Heart left ventricle (tissue), 16 donors: ENCODE measurements around the gene RGP1. TPM values are rescaled to one million over a fixed set of nuclear protein-coding genes. Genes with fewer than 3 reads are reported as not detected.

Experiments
- ATAC-seq, 4 donors: fragments of 200-7000 bp; cut with Tn5 transposase; one replicate each; pipeline ENCODE4 v1.9.1; 2020 to 2022; ENCODE audit warnings: moderate library complexity in 4 of 4, mild to moderate bottlenecking in 3 of 4, moderate number of reproducible peaks in 1 of 4
- DNase-seq, 5 donors: peaks; one replicate each; pipeline ENCODE4 v3.0.0-alpha.2; 2020
- H3K27ac ChIP-seq, 12 donors: fragments of 200-600 bp; sonication (generic) in 4 of 12; one replicate each; pipeline versions ENCODE4 v1.5.0 to v1.8.0; 2016 to 2022; ENCODE audit warnings: mild to moderate bottlenecking in 2 of 12
- H3K27me3 ChIP-seq, 9 donors: fragments of 200-600 bp; sonication (generic) in 2 of 9; one replicate each; pipeline versions ENCODE4 v1.5.1 to v1.8.0; 2016 to 2022; ENCODE audit warnings: mild to moderate bottlenecking in 3 of 9
- H3K36me3 ChIP-seq, 9 donors: fragments of 200-600 bp; sonication (generic) in 2 of 9; one replicate each; pipeline versions ENCODE4 v1.5.0 to v1.8.0; 2018 to 2022; ENCODE audit warnings: mild to moderate bottlenecking in 2 of 9
- H3K4me1 ChIP-seq, 12 donors: fragments of 200-600 bp; sonication (generic) in 4 of 12; one replicate each; pipeline versions ENCODE4 v1.5.0 to v1.8.0; 2016 to 2022; ENCODE audit warnings: mild to moderate bottlenecking in 3 of 12
- H3K4me3 ChIP-seq, 12 donors: fragments of 200-600 bp; sonication (generic) in 4 of 12; one replicate each; pipeline versions ENCODE4 v1.5.0 to v1.8.0; 2017 to 2022; ENCODE audit warnings: mild to moderate bottlenecking in 9 of 12, moderate library complexity in 4 of 12
- H3K9me3 ChIP-seq, 12 donors: fragments of 200-600 bp; sonication (generic) in 4 of 12; one replicate each; pipeline versions ENCODE4 v1.5.0 to v1.8.0; 2016 to 2022; ENCODE audit warnings: mild to moderate bottlenecking in 1 of 12
- CTCF ChIP-seq, 12 donors: fragments of 200-600 bp; sonication (generic) in 4 of 12; IDR thresholded peaks; one replicate each; pipeline versions ENCODE4 v1.5.0 to v1.8.0; 2018 to 2022; ENCODE audit warnings: antibody characterized with exemption in 12 of 12, mild to moderate bottlenecking in 5 of 12
- POLR2A ChIP-seq, 2 donors: fragments of 450-650 bp; IDR thresholded peaks; one replicate each; pipeline ENCODE4 v1.6.1; 2017; ENCODE audit warnings: antibody characterized with exemption in 2 of 2, mild to moderate bottlenecking in 2 of 2, moderate library complexity in 2 of 2
- WGBS, 4 donors: extraction: QIAGEN DNeasy Blood & Tissue Kit in 2 of 4; methylation state at CpG; one replicate each; pipeline versions ENCODE4 v1.1.5 to v1.1.7; 2013 to 2018; 5-methylcytosine and 5-hydroxymethylcytosine counted together
- intact Hi-C, 10 donors: fragments of 100-400 bp; cut with DNase I; formaldehyde crosslinking; loops; one replicate each; pipeline versions ENCODE4 v1.11.1 to v1.14.2; 2022
- polyA plus RNA-seq, 2 donors: library from polyadenylated mRNA; stranded (reverse); fragments of 200-250 nt; gene quantifications; one replicate each; pipeline ENCODE4 v1.2.3, GENCODE V29; 2013
- total RNA-seq, 9 donors: library from RNA; depleted of rRNA in 2 of 9; stranded (reverse); fragments of >200 nt in 2 of 9; fragmentation: NEBNext Ultra II Directional in 3 of 9; extraction: Animal tissue kit (Norgen Biotek cat#: 25700) in 3 of 9; gene quantifications; one replicate each; pipeline versions ENCODE4 v1.1.0 to v1.2.4, GENCODE V29; 2016 to 2023
- donor health status: ischemic (EF 13 %, LVEDD 7.1; RV severe dilation, severe dysfunction).
- donor health status: healthy with polysubstance abuse.
- donor health status: DM: no; HTN: yes; CAD: no.
- donor health status: DM: no; HTN: no; CAD: no.
- donor health status: ischemic (EF 25% LVEDD 6.9; RV normal size, moderate dysfunction).
- donor health status: ischemic (EF 25% LVEDD 5.7; RV mildly dilated, moderate dysfunction).
- donor health status: healthy.
- donor health status: DM: yes; HTN: yes; CAD: no.
- donor health status: ischemic (EF 35%, LVEDD 5.7; RV mildly dilated, moderate dysfunction).
- donor health status: nonischemic (EF 11% LVEDD 7.7; RV severe dilation, severe dysfunction).
- donor health status: DM: yes; HTN: yes; CAD: no.
- donor health status: PGD.
- donor health status: ischemic (EF 29% LVEDD 5.4; RV normal size, mild dysfunction).
- donor health status: nonischemic (EF 23%, LVEDD 6.1; RV moderate dilation, normal function).

RGP1 gene
- total and polyA plus RNA-seq, 11 donors: 14.7 to 38.8 (median 30.7) TPM

- Histone ChIP-seq H3K4me3 (no peak overlapping the region), H3K4me1 (peaks cover 0 to 19% (median 0%) of the 10 kb centered on the region in 12 donors), H3K36me3 (peaks cover 13 to 100% (median 98%) of the 10 kb centered on the region in 9 donors), H3K9me3 (no peaks in the 10 kb centered on the region), H3K27me3 (no peaks in the 10 kb centered on the region), H3K27ac (peak overlapping the region in 1 of 12 donors; percentile 13)
- 86 to 97% (median 93%) methylated on average over 9 to 10 of the region's 10 CpGs for WGBS, 4 donors
- ATAC-seq (no peak), DNase-seq (peak in 2 of 5 donors; percentile 11)
- no peak for TF ChIP-seq POLR2A (IDR thresholded peaks at IDR 0.05)
- no peak for TF ChIP-seq CTCF (IDR thresholded peaks at IDR 0.05)
- intact Hi-C loops: loop anchor here in 1 of 10 donors (5.0 kb wide), 1 partner anchor 45 kb away; no protein-coding TSS in a partner anchor
Measured at GRCh38 chr9:35706951-35707350, 42.1 kb upstream of the RGP1 start.

- TF ChIP-seq POLR2A (IDR thresholded peaks at IDR 0.05): no peak
- no peak for TF ChIP-seq CTCF (IDR thresholded peaks at IDR 0.05)
- Histone ChIP-seq H3K4me1 (peaks cover 0 to 19% (median 0%) of the 10 kb centered on the region in 12 donors), H3K27me3 (no peaks in the 10 kb centered on the region), H3K9me3 (no peaks in the 10 kb centered on the region), H3K36me3 (peaks cover 13 to 100% (median 98%) of the 10 kb centered on the region in 9 donors), H3K27ac (no peak overlapping the region), H3K4me3 (no peak overlapping the region)
- 89 to 96% (median 92%) methylated on average over 4 of the region's 4 CpGs for WGBS, 4 donors
- intact Hi-C loops: loop anchor here in 1 of 10 donors (5.0 kb wide), 1 partner anchor 46 kb away; no protein-coding TSS in a partner anchor
- ATAC-seq (no peak), DNase-seq (peak in 1 of 5 donors; percentile 15)
Measured at GRCh38 chr9:35708146-35708545, 40.9 kb upstream of the RGP1 start.

- H3K4me3 ChIP-seq: no peak overlapping the region
- 56 to 69% (median 65%) methylated on average over 7 of the region's 7 CpGs for WGBS, 4 donors
- no peaks in the 10 kb centered on the region for H3K9me3 ChIP-seq
- H3K36me3 ChIP-seq: peaks cover 9 to 100% (median 98%) of the 10 kb centered on the region in 9 donors
- intact Hi-C loops: loop anchor here in 1 of 10 donors (5.0 kb wide), 1 partner anchor 34 kb away; no protein-coding TSS in a partner anchor
- no peak for TF ChIP-seq CTCF (IDR thresholded peaks at IDR 0.05)
- TF ChIP-seq POLR2A (IDR thresholded peaks at IDR 0.05): no peak
- peaks cover 0 to 11% (median 0%) of the 10 kb centered on the region in 12 donors for H3K4me1 ChIP-seq
- no peaks in the 10 kb centered on the region for H3K27me3 ChIP-seq
- ATAC-seq: peak in 2 of 4 donors; percentile 13 to 25
- H3K27ac ChIP-seq: no peak overlapping the region
- no peak for DNase-seq
Measured at GRCh38 chr9:35710818-35711500, 38.1 kb upstream of the RGP1 start.
